Measurements from ENCODE around the gene RRAD.
"Not testable (repeated sequence)": the region's sequence is repeated elsewhere in the genome, so short reads cannot be mapped to it uniquely, and the experiment has no call there.

RRAD gene

GRCh38 chr16:66925322-66925840 lies at the start of gene RRAD:
Gene RRAD (minus strand): TSS chr16:66925535. CDS start chr16:66925179, 356 bp downstream.
- peaks cover 16 to 18% of the 10 kb centered on the region in 2 donors for H3K4me1 ChIP-seq (ENCODE audit: control insufficient read depth in 2 of 2, insufficient read depth in 2 of 2, low read length in 2 of 2)

DNA sequence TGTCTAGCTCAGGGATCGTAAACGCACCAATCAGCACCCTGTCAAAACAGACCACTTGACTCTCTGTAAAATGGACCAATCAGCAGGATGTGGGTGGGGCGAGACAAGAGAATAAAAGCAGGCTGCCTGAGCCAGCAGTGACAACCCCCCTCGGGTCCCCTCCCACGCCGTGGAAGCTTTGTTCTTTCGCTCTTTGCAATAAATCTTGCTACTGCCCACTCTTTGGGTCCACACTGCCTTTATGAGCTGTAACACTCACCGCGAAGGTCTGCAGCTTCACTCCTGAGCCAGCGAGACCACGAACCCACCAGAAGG lies 49.6 kb upstream of the RRAD start:
- Histone ChIP-seq H3K4me1 (ENCODE audit: control insufficient read depth in 2 of 2, insufficient read depth in 2 of 2, low read length in 2 of 2) (peaks cover 0 to 13% of the 10 kb centered on the region in 2 donors), H3K36me3 (ENCODE audit: control insufficient read depth in 2 of 2, insufficient read depth in 2 of 2, low read length in 2 of 2) (peaks cover 18 to 20% of the 10 kb centered on the region in 2 donors)
- not testable (repeated sequence) for H3K27ac ChIP-seq (ENCODE audit: low read depth in 2 of 2, low read length in 2 of 2); H3K4me3 ChIP-seq (ENCODE audit: low read length in 2 of 2); H3K9me3 ChIP-seq (ENCODE audit: control insufficient read depth in 2 of 2, low read length in 2 of 2); H3K27me3 ChIP-seq (ENCODE audit: control insufficient read depth in 2 of 2, insufficient read depth in 2 of 2, low read length in 2 of 2); H3K9ac ChIP-seq (ENCODE audit: low read depth in 1 of 2, low read length in 2 of 2)

More at GRCh38 chr16:66925322-66925840, at the start of gene RRAD:
- H3K36me3 ChIP-seq (ENCODE audit: control insufficient read depth in 2 of 2, insufficient read depth in 2 of 2, low read length in 2 of 2), result peaks cover 0 to 3% of the 10 kb centered on the region in 2 donors
- peak within 1 kb of the TSS; percentile 24 to 61 for H3K9ac ChIP-seq (ENCODE audit: low read depth in 1 of 2, low read length in 2 of 2)
- H3K4me3 ChIP-seq (ENCODE audit: low read length in 2 of 2), result peak within 1 kb of the TSS; percentile 48 to 57
- H3K27ac ChIP-seq (ENCODE audit: low read depth in 2 of 2, low read length in 2 of 2), result peak within 1 kb of the TSS; percentile 43 to 50
- H3K9me3 ChIP-seq (ENCODE audit: control insufficient read depth in 2 of 2, low read length in 2 of 2), result no peaks in the 10 kb centered on the region
- peaks cover 3 to 14% of the 10 kb centered on the region in 2 donors for H3K27me3 ChIP-seq (ENCODE audit: control insufficient read depth in 2 of 2, insufficient read depth in 2 of 2, low read length in 2 of 2)

- not testable (repeated sequence) for H3K27me3 ChIP-seq (ENCODE audit: control insufficient read depth in 2 of 2, insufficient read depth in 2 of 2, low read length in 2 of 2); H3K4me3 ChIP-seq (ENCODE audit: low read length in 2 of 2); H3K9ac ChIP-seq (ENCODE audit: low read depth in 1 of 2, low read length in 2 of 2); H3K27ac ChIP-seq (ENCODE audit: low read depth in 2 of 2, low read length in 2 of 2); H3K9me3 ChIP-seq (ENCODE audit: control insufficient read depth in 2 of 2, low read length in 2 of 2)
- Histone ChIP-seq H3K36me3 (ENCODE audit: control insufficient read depth in 2 of 2, insufficient read depth in 2 of 2, low read length in 2 of 2) (peaks cover 22 to 25% of the 10 kb centered on the region in 2 donors), H3K4me1 (ENCODE audit: control insufficient read depth in 2 of 2, insufficient read depth in 2 of 2, low read length in 2 of 2) (peaks cover 0 to 13% of the 10 kb centered on the region in 2 donors)
Observed at GRCh38 chr16:66974156-66974931, 49.0 kb upstream of the RRAD start.

- Histone ChIP-seq H3K27me3 (ENCODE audit: control insufficient read depth in 2 of 2, insufficient read depth in 2 of 2, low read length in 2 of 2) (no peaks in the 10 kb centered on the region), H3K27ac (ENCODE audit: low read depth in 2 of 2, low read length in 2 of 2) (no peak overlapping the region)
Observed at GRCh38 chr16:66973716-66974115, 48.4 kb upstream of the RRAD start.

GRCh38 chr16:66972983-66973382 lies 47.6 kb upstream of the RRAD start:
- no peak overlapping the region for H3K27ac ChIP-seq (ENCODE audit: low read depth in 2 of 2, low read length in 2 of 2)
- H3K9ac ChIP-seq (ENCODE audit: low read depth in 1 of 2, low read length in 2 of 2), result no peak overlapping the region
- H3K4me3 ChIP-seq (ENCODE audit: low read length in 2 of 2), result no peak overlapping the region
- H3K27me3 ChIP-seq (ENCODE audit: control insufficient read depth in 2 of 2, insufficient read depth in 2 of 2, low read length in 2 of 2), result no peaks in the 10 kb centered on the region
- peaks cover 28% of the 10 kb centered on the region in 2 donors for H3K36me3 ChIP-seq (ENCODE audit: control insufficient read depth in 2 of 2, insufficient read depth in 2 of 2, low read length in 2 of 2)
- peaks cover 0 to 10% of the 10 kb centered on the region in 2 donors for H3K4me1 ChIP-seq (ENCODE audit: control insufficient read depth in 2 of 2, insufficient read depth in 2 of 2, low read length in 2 of 2)
- no peaks in the 10 kb centered on the region for H3K9me3 ChIP-seq (ENCODE audit: control insufficient read depth in 2 of 2, low read length in 2 of 2)

More at GRCh38 chr16:66973716-66974115, 48.4 kb upstream of the RRAD start:
- H3K36me3 ChIP-seq (ENCODE audit: control insufficient read depth in 2 of 2, insufficient read depth in 2 of 2, low read length in 2 of 2), result peaks cover 25 to 28% of the 10 kb centered on the region in 2 donors
- H3K9ac ChIP-seq (ENCODE audit: low read depth in 1 of 2, low read length in 2 of 2), result no peak overlapping the region
- H3K4me3 ChIP-seq (ENCODE audit: low read length in 2 of 2), result no peak overlapping the region
- no peaks in the 10 kb centered on the region for H3K9me3 ChIP-seq (ENCODE audit: control insufficient read depth in 2 of 2, low read length in 2 of 2)
- H3K4me1 ChIP-seq (ENCODE audit: control insufficient read depth in 2 of 2, insufficient read depth in 2 of 2, low read length in 2 of 2), result peaks cover 0 to 10% of the 10 kb centered on the region in 2 donors

DNA sequence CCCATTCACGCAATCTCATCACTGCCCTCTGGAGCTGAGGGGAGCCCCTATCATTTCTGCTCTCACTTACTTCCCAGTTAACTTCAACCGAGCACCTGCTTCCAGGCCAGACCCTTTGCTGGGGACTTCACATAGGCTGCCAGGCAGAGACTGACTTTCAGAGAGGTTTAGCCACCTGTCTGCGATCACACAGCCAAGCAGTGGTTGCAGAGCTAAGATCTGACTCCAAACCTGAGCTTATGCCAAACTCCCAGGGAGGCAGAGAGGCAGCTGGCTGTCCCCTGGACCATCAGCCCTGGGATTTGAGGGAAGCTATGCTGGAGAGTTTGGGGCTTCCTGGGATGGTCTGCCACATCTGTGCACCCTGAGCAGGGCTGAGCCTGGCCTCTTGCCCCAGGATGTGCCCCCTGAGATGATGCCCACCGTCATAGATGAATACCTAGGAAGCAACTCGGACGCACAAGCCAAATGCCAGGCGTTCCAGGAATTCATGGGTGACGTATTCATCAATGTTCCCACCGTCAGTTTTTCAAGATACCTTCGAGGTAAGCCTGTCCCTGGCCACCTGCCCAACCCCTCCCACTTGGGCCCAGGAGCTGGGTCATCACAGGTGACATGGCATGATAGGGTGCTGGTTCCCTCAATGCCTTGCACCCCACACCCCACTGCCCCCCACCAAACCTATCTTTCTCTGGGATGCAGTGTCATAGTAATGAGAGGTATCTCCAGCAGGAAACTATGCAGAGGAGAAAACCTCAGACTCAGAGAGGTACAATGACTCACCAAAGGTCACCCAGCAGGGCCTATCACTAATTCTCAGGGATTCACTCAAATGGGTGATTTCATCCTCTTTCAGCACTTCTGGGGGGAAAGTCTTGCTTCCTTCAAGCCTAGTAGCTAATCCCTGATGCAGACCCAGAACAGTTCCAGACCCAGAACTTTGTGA lies 45.7 kb upstream of the RRAD start:
- Histone ChIP-seq H3K36me3 (ENCODE audit: control insufficient read depth in 2 of 2, insufficient read depth in 2 of 2, low read length in 2 of 2) (peaks cover 38 to 39% of the 10 kb centered on the region in 2 donors), H3K4me1 (ENCODE audit: control insufficient read depth in 2 of 2, insufficient read depth in 2 of 2, low read length in 2 of 2) (no peaks in the 10 kb centered on the region), H3K27ac (ENCODE audit: low read depth in 2 of 2, low read length in 2 of 2) (no peak overlapping the region), H3K9me3 (ENCODE audit: control insufficient read depth in 2 of 2, low read length in 2 of 2) (no peaks in the 10 kb centered on the region), H3K27me3 (ENCODE audit: control insufficient read depth in 2 of 2, insufficient read depth in 2 of 2, low read length in 2 of 2) (no peaks in the 10 kb centered on the region), H3K4me3 (ENCODE audit: low read length in 2 of 2) (no peak overlapping the region), H3K9ac (ENCODE audit: low read depth in 1 of 2, low read length in 2 of 2) (no peak overlapping the region)

DNA sequence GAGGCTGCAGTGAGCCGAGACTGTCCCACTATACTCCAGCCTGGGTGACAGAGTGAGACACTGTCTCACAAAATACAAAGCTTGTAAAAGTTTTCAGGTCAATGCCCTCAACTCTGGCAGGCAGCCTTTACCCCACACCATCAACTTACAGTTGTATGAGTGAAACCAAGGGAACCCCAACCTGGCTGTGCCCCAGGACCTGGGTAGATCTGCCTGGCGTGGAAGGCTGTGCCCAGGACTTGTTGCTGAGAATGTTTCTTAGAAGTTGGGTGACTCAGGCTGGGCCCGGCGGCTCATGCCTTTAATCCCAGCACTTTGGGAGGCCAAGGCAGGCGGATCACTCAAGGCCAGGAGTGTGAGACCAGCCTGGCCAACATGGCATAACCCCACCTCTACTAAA lies 43.5 kb upstream of the RRAD start:
- Histone ChIP-seq H3K27me3 (ENCODE audit: control insufficient read depth in 2 of 2, insufficient read depth in 2 of 2, low read length in 2 of 2) (no peaks in the 10 kb centered on the region), H3K9ac (ENCODE audit: low read depth in 1 of 2, low read length in 2 of 2) (no peak overlapping the region), H3K4me3 (ENCODE audit: low read length in 2 of 2) (no peak overlapping the region), H3K27ac (ENCODE audit: low read depth in 2 of 2, low read length in 2 of 2) (no peak overlapping the region), H3K4me1 (ENCODE audit: control insufficient read depth in 2 of 2, insufficient read depth in 2 of 2, low read length in 2 of 2) (no peaks in the 10 kb centered on the region), H3K9me3 (ENCODE audit: control insufficient read depth in 2 of 2, low read length in 2 of 2) (no peaks in the 10 kb centered on the region), H3K36me3 (ENCODE audit: control insufficient read depth in 2 of 2, insufficient read depth in 2 of 2, low read length in 2 of 2) (peaks cover 54 to 55% of the 10 kb centered on the region in 2 donors)

DNA sequence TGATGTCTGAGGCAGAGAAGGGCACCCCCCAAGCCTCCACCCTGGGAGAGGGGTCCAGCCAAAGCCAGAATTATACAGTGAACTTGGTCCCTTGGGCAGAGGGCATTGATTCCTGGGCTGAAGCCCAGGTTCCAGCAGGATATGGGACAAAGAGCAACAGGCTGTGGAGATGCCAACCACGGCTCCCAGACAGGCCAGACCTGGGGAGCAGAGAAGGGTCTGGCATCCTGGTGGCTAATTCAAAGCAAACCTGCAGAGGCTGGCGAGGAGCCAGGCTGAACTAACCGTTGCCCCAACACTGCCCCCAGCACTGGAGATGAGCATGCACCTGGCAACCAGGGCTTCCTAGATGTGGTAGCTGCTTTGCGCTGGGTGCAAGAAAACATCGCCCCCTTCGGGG lies 38.7 kb upstream of the RRAD start:
- Histone ChIP-seq H3K4me3 (ENCODE audit: low read length in 2 of 2) (no peak overlapping the region), H3K9ac (ENCODE audit: low read depth in 1 of 2, low read length in 2 of 2) (no peak overlapping the region), H3K4me1 (ENCODE audit: control insufficient read depth in 2 of 2, insufficient read depth in 2 of 2, low read length in 2 of 2) (peaks cover 19 to 30% of the 10 kb centered on the region in 2 donors), H3K9me3 (ENCODE audit: control insufficient read depth in 2 of 2, low read length in 2 of 2) (no peaks in the 10 kb centered on the region), H3K27ac (ENCODE audit: low read depth in 2 of 2, low read length in 2 of 2) (no peak overlapping the region), H3K27me3 (ENCODE audit: control insufficient read depth in 2 of 2, insufficient read depth in 2 of 2, low read length in 2 of 2) (no peaks in the 10 kb centered on the region), H3K36me3 (ENCODE audit: control insufficient read depth in 2 of 2, insufficient read depth in 2 of 2, low read length in 2 of 2) (peaks cover 30 to 36% of the 10 kb centered on the region in 2 donors)

DNA sequence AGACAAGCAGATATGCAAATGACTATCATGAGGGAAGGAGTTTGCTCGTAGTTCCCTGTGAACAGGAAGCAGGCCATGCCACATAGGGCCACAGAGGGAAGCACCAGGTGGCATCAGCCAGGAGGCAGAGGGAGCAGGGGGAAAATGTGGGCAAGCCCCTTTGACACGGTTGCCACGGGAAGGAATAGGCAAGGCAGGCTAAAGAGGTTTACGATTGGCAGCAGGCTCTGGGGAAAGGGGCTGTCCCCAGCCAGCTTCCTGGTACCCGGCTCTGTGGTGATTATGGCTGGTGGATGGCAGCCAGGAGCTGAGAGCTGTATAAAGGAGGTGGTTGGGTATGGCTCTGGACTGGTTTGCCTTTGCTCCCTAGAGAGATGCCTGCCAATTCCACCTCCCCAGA lies 36.6 kb upstream of the RRAD start:
- Histone ChIP-seq H3K4me3 (ENCODE audit: low read length in 2 of 2) (peak overlapping the region; percentile 85 to 89), H3K9me3 (ENCODE audit: control insufficient read depth in 2 of 2, low read length in 2 of 2) (no peaks in the 10 kb centered on the region), H3K27ac (ENCODE audit: low read depth in 2 of 2, low read length in 2 of 2) (peak overlapping the region; percentile 79 to 90), H3K4me1 (ENCODE audit: control insufficient read depth in 2 of 2, insufficient read depth in 2 of 2, low read length in 2 of 2) (peaks cover 19 to 34% of the 10 kb centered on the region in 2 donors), H3K27me3 (ENCODE audit: control insufficient read depth in 2 of 2, insufficient read depth in 2 of 2, low read length in 2 of 2) (no peaks in the 10 kb centered on the region), H3K9ac (ENCODE audit: low read depth in 1 of 2, low read length in 2 of 2) (peak overlapping the region; percentile 9 to 85), H3K36me3 (ENCODE audit: control insufficient read depth in 2 of 2, insufficient read depth in 2 of 2, low read length in 2 of 2) (peaks cover 22 to 32% of the 10 kb centered on the region in 2 donors)

All from mucosa of rectum (tissue), 2 donors.